KBM-7 (cell line): ENCODE measurements around the gene PLG.
"Not testable (repeated sequence)": the region's sequence is repeated elsewhere in the genome, so short reads cannot be mapped to it uniquely, and the experiment has no call there.

Source experiments
- DNase-seq: peaks from one replicate; pipeline ENCODE4 v3.0.0-alpha.2; 2015
- in situ Hi-C: fragments of 300-500 bp; cut with MboI; formaldehyde crosslinking; loops from 2 replicates; pipeline ENCODE4 v1.14.3; 2020; ENCODE audit warnings: low sequenced_read_pairs, low pct_unique_long_range_greater_than_20kb, mixed read lengths

PLG gene

DNA sequence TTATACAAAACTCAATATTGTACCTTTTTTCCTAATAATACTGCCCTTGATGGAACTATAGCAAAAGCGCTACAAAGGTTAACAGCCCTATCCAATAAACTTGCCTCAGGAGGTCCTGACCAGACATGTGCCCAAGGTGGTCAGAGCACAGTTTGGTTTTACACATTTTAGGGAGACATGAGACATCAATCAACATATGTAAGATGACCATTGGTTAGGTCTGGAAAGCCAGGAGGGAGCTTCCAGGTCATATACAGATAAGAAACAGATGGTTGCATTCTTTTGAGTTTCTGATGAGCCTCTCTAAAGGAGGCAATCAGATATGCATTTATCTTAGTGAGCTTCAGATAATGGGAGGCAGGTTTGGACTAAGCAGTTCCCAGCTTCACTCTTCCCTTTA, 91.6 kb downstream of the PLG start:
- in situ Hi-C loops, result no loop called here

DNA sequence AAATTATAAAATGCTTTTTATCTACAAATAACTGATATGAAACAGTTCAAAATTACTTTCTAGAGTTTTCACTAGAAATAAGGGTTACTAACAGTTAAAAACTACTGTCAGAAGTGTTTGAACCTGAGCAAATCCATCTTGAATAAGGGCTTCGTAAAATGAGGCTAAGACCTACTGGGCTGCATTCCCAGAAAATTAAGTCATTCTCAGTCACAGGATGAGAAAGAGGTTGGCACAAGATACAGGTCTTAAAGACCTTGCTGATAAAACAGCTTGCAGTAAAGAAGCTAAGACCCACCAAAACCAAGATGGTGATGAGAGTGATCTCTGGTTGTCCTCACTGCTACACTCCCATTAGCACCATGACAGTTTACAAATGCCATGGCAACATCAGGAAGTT, 93.7 kb downstream of the PLG start:
- no peak for DNase-seq
- in situ Hi-C loops, result no loop called here

More for the DNA sequence above, 91.6 kb downstream of the PLG start:
- no peak for DNase-seq

- DNase-seq, result no peak
- in situ Hi-C loops, result no loop called here
Observed at GRCh38 chr6:160798625-160799024, 96.6 kb downstream of the PLG start.

DNA sequence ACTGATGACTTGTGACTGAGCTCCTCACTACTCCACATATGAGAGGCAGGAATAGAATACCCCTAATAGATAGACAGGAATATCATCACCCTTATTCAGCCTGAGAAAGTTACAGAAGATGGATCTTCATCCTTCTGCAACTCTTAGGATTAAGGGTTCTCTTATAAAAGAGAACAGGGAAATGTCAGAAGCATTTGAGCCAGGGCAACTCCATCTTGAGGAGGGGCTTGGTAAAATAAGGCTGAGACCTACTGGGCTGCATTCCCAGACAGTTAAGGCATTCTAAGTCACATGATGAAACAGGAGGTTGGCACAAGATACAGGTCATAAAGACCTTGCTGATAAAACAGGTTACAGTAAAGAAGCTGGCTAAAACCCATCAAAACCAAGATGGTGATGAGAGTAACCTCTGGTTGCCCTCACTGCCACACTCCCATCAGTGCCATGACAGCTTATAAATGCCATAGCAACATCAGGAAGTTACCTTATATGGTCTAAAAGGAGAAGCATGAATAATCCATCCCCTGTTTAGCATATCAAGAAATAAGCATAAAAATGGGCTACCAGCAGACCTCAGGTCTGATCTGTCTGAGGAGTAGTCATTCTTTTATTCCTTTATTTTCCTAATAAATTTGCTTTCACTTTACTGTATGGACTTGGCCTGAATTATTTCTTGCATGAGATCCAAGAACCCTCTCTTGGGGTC, 97.9 kb downstream of the PLG start:
- in situ Hi-C loops, result no loop called here

DNA sequence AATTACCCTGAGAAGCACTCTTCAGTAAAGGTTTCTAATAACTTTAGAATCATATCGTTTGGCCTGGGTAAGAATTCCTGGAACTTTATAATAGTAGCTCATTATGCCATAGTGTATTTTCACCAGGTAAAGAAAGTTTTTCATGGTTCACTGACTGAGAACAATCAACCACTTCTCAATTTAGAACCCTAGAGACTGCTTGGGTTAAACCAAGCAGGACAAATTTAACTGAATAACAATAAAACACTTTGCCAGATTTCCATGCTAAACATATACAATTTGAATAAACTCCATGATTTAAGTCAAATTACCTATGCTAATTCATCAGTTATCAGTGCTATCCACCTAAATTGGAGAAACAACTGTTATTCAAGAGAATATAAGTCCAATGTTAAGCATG, 99.4 kb downstream of the PLG start:
- in situ Hi-C loops, result no loop called here
- no peak for DNase-seq

More for the DNA sequence above, 97.9 kb downstream of the PLG start:
- no peak for DNase-seq

DNA sequence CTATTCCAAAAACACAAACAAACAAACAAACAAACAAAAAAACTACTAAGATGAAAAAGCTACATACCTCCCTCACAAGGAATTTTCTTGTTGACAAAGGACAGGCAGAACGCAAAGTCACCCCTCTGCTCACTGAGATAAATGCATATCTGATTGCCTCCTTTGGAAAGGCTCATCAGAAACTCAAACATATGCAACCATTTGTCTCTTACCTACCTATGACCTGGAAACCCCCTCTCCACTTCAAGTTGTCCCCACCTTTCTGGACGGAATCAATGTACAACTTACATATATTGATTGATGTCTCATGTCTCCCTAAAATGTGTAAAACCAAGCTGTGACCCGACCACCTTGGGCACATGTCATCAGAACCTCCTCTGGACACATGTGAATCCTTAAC, 100.0 kb downstream of the PLG start:
- in situ Hi-C loops, DNase-seq: not testable (repeated sequence)
